ENCODE measurements around the gene ANKS1A.
A peak's percentile ranks its signal among the peaks of the same experiment; 100 is the strongest.

GRCh38 chr6:34888874-34889555 is at the start of gene ANKS1A:
- no peak for TF ChIP-seq FOXM1 (IDR thresholded peaks at IDR 0.05; ENCODE audit: borderline replicate concordance, low read depth)
- no peak for TF ChIP-seq NFIC (IDR thresholded peaks at IDR 0.05)
- peak; percentile 92 for TF ChIP-seq CREB1 (IDR thresholded peaks at IDR 0.05; ENCODE audit: low read depth)
- no peak for TF ChIP-seq CEBPB (IDR thresholded peaks at IDR 0.05)
- TF ChIP-seq REST (IDR thresholded peaks at IDR 0.05; ENCODE audit: low read depth) = no peak
- 0 out of 2 replicates have a peak, but pooled peaks have one; percentile 7 for TF ChIP-seq YY1 (IDR thresholded peaks at IDR 0.05; ENCODE audit: low read depth)
